Smooth muscle cell of the pulmonary artery (primary cell): ENCODE measurements around the gene RHNO1. TPM values are rescaled to one million over a fixed set of nuclear protein-coding genes. Genes with fewer than 3 reads are reported as not detected.

ENCODE experiments used
- total RNA-seq: library from RNA; depleted of rRNA; stranded (reverse); fragments of >200 nt; gene quantifications from 2 replicates; pipeline ENCODE4 v1.2.3, GENCODE V29; 2014

RHNO1 gene
- total RNA-seq = 12.3 and 13.0 TPM in 2 replicates

GRCh38 chr12:2877047-2877952 is at the start of gene RHNO1, which contains the start of gene FOXM1:
Gene RHNO1, plus strand, starts transcription at chr12:2877223. Its CDS starts 8,144 bp downstream, at chr12:2885367.
Gene FOXM1, minus strand, starts transcription at chr12:2877174. Its CDS starts 2,696 bp downstream, at chr12:2874478.

GRCh38 chr12:2834581-2835491 is 42.2 kb upstream of the RHNO1 start, which contains the start of gene NRIP2:
Gene NRIP2, minus strand, starts transcription at chr12:2835035. Its CDS starts 52 bp downstream, at chr12:2834983.

GRCh38 chr12:2857021-2857431 is 20.0 kb upstream of the RHNO1 start, which contains the start of gene TEX52:
Gene TEX52, minus strand, starts transcription at chr12:2857039. Its CDS starts 13 bp downstream, at chr12:2857026.

GRCh38 chr12:2890388-2891239 is 13.6 kb downstream of the RHNO1 start, which contains the start of gene TULP3:
Gene TULP3, plus strand, starts transcription at chr12:2890891. Its CDS starts 57 bp downstream, at chr12:2890948.

Other genes starting within 250 kb of the RHNO1 start
- gene FKBP4, start 82.3 kb upstream of the RHNO1 start, total RNA-seq = 66.5 and 70.7 TPM in 2 replicates
- gene ITFG2, start 64.6 kb upstream of the RHNO1 start, total RNA-seq = 14.7 and 15.1 TPM in 2 replicates
- 0.07 TPM in 1 of 2 replicates, not detected in the other for gene NRIP2, start 42.2 kb upstream of the RHNO1 start, total RNA-seq
- not detected in 2 replicates for gene TEX52, start 20.2 kb upstream of the RHNO1 start, total RNA-seq
- gene FOXM1, start within 50 bp of the RHNO1 start, total RNA-seq = 3.5 and 4.5 TPM in 2 replicates
- gene TULP3, start 13.7 kb downstream of the RHNO1 start, total RNA-seq = 22.0 and 30.2 TPM in 2 replicates
- gene TEAD4, start 82.2 kb downstream of the RHNO1 start, total RNA-seq = 7.0 and 10.1 TPM in 2 replicates
- 63.0 and 87.8 TPM in 2 replicates for gene TSPAN9, start 200.2 kb downstream of the RHNO1 start, total RNA-seq